OCI-LY7 (cell line): Measurements from ENCODE around the gene ZBTB20.

Experiments
- CTCF ChIP-seq: fragments of 200-600 bp; sonication (generic); conservative IDR thresholded peaks from 2 replicates; pipeline ENCODE4 v1.5.1; 2014; ENCODE audit warnings: mild to moderate bottlenecking, antibody characterized with exemption, low read length, moderate library complexity, mixed read lengths
- EZH2phosphoT487 ChIP-seq: fragments of 200-600 bp; sonication (generic); IDR thresholded peaks from 2 replicates; pipeline ENCODE4 v1.6.1; 2018; ENCODE audit warnings: low read depth, borderline replicate concordance, mild to moderate bottlenecking, mixed run types, antibody characterized with exemption, low read length, moderate library complexity, mixed read lengths

DNA sequence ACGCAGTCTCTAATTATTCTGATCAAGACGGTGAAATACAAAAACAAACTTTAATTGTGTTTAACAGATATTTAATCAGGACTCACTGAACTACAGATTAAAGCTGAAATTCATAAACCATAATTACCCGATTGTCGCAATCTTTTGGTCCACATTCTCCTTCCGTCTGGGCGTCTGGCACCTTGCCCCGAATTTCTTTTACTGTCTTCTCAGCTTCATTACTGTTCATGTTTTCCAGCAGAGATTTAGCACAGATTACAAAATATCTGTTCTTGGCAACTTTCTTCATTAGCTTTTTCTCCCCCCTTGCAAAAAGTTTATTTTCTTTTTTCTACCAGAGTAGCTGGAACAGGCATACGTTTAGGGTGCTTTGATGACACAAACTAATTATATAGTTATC is 581.9 kb downstream of the ZBTB20 start:
- no peak for TF ChIP-seq CTCF
- no peak for TF ChIP-seq EZH2phosphoT487
